ENCODE results near the gene FAT1. TPM values are rescaled to one million over a fixed set of nuclear protein-coding genes. Genes with fewer than 3 reads are reported as not detected.
"Not testable (repeated sequence)": the region's sequence is repeated elsewhere in the genome, so short reads cannot be mapped to it uniquely, and the experiment has no call there.

The FAT1 gene
- total RNA-seq, 4 donors from 2014 or later, result 51.3 to 114 (median 72.2) TPM

GRCh38 chr4:186761393-186761792 lies 37.7 kb upstream of the FAT1 start:
- no peak for TF ChIP-seq POLR2A (IDR thresholded peaks at IDR 0.05)
- no peak for TF ChIP-seq CTCF (IDR thresholded peaks at IDR 0.05)
- intact Hi-C loops (cut with DNase I; ENCODE audit: low total_unique reads), result no loop called here
- no peak for DNase-seq (ENCODE audit: low spot score in 2 of 2)
- H3K4me3 ChIP-seq (ENCODE audit: low read depth, poor library complexity, severe bottlenecking), result no peak overlapping the region
- 84 to 88% methylated on average over 3 of the region's 3 CpGs for WGBS, 2 donors

- H3K4me3 ChIP-seq (ENCODE audit: low read depth, poor library complexity, severe bottlenecking), result no peak overlapping the region
- no peak for TF ChIP-seq POLR2A (IDR thresholded peaks at IDR 0.05)
- no peak for TF ChIP-seq CTCF (IDR thresholded peaks at IDR 0.05)
- intact Hi-C loops (cut with DNase I; ENCODE audit: low total_unique reads), result no loop called here
- DNase-seq (ENCODE audit: low spot score in 2 of 2), result no peak
- 74 to 79% methylated on average over 6 of the region's 6 CpGs for WGBS, 2 donors
Measured at GRCh38 chr4:186760576-186760975, 36.9 kb upstream of the FAT1 start.

DNA sequence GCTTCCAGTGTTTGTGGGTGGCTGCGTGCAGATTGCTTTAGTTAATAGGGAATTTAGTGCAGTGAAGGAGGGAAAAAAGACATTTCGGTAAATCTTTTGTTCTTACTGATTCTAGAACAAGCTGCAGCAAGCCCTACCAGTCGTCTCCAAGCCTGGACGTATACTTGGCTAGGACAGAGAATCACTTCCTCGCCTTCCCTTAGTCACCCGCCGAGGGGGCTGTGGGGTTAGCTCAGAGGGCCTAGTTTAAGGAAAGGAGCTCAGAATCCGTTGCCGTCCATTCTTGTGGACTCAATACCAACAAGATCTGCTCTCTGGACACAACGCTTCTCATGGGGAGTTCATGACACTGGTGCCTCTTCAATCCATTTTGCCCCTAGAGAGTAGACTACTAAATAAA lies 36.3 kb upstream of the FAT1 start:
- no peak overlapping the region for H3K4me3 ChIP-seq (ENCODE audit: low read depth, poor library complexity, severe bottlenecking)
- 88 to 90% methylated on average over 10 of the region's 10 CpGs for WGBS, 2 donors
- no peak for DNase-seq (ENCODE audit: low spot score in 2 of 2)
- no peak for TF ChIP-seq POLR2A (IDR thresholded peaks at IDR 0.05)
- TF ChIP-seq CTCF (IDR thresholded peaks at IDR 0.05), result no peak
- intact Hi-C loops (cut with DNase I; ENCODE audit: low total_unique reads), result no loop called here

DNA sequence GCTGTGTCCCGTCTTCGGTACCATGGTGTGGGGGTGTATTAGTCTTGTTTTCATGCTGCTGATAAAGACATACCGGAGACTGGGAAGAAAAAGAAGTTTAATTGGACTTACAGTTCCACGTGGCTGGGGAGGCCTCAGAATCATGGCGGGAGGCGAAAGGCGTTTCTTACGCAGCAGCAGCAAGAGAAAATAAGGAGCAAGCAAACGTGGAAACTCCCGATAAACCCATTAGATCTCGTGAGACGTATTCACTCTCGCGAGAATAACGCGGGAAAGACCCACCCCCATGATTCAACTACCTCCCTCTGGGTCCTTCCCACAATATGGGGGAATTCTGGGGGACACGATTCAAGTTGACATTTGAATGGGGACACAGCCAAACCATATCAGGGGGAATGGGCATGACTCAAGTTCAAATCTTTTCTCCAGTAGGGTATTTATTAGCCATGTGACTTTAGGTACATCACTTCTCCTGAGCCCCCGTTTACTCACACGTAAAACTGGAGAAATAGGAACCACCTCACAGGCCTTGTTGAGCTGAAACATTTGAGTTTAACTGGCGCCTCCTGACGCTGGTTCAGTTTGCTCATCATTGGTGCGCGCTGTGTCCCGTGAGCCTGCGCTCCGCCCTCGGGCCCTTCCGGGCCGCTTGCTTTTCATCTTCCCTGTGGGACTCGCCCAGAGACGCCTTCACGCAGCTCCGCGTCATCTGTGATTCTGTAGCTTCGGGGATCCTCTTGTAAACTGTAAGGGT lies 35.5 kb upstream of the FAT1 start:
- WGBS, 2 donors, result 95 to 97% methylated on average over 35 of the region's 35 CpGs
- intact Hi-C loops (cut with DNase I; ENCODE audit: low total_unique reads), result no loop called here
- TF ChIP-seq CTCF (IDR thresholded peaks at IDR 0.05) (no peak), POLR2A (IDR thresholded peaks at IDR 0.05) (no peak)
- no peak for DNase-seq (ENCODE audit: low spot score in 2 of 2)
- H3K4me3 ChIP-seq (ENCODE audit: low read depth, poor library complexity, severe bottlenecking), result no peak overlapping the region

- 56 to 72% methylated on average over 13 of the region's 13 CpGs for WGBS, 2 donors
- H3K4me3 ChIP-seq (ENCODE audit: low read depth, poor library complexity, severe bottlenecking), result no peak overlapping the region
- TF ChIP-seq CTCF (IDR thresholded peaks at IDR 0.05) (no peak), POLR2A (IDR thresholded peaks at IDR 0.05) (no peak)
- no peak for DNase-seq (ENCODE audit: low spot score in 2 of 2)
- intact Hi-C loops (cut with DNase I; ENCODE audit: low total_unique reads), result no loop called here
Measured at GRCh38 chr4:186757696-186758355, 34.2 kb upstream of the FAT1 start.

DNA sequence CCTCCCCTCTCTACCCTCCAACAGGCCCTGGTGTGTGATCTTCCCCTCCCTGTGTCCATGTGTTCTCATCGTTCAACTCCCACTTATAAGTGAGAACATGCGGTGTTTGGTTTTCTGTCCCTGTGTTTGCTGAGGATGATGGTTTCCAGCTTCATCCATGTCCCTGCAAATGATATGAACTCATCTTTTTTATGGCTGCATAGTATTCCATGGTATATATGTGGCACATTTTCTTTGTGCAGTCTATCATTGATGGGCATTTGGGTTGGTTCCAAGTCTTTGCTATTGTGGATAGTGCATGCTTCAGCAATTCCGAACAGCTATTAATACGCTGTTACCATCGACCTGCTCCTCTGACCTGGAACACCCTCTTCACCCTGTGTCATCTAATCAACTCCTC lies 32.9 kb upstream of the FAT1 start:
- WGBS, 2 donors, result 94 to 96% methylated on average over 5 of the region's 5 CpGs
- intact Hi-C loops (cut with DNase I; ENCODE audit: low total_unique reads); H3K4me3 ChIP-seq (ENCODE audit: low read depth, poor library complexity, severe bottlenecking); DNase-seq (ENCODE audit: low spot score in 2 of 2): not testable (repeated sequence)

Data from lower leg skin (tissue), 4 donors.